HEK293 (cell line): ENCODE results near the gene GUCA1A.

ENCODE experiments used
- CTCF ChIA-PET: fragments of 350-600 bp; formaldehyde crosslinking; extraction: SDS; loops from one replicate; lab custom pipeline; 2021; ENCODE audit warnings: antibody characterized with exemption; lab: Yijun Ruan, JAX
- POLR2A ChIA-PET: fragments of 300-600 bp; formaldehyde crosslinking; extraction: SDS; loops from one replicate; lab custom pipeline; 2020; ENCODE audit warnings: antibody characterized with exemption, inconsistent platforms; lab: Yijun Ruan, JAX
- H3K27ac ChIP-seq: fragments of 200-500 bp; sonication (Bioruptor generic); 2 replicates; pipeline ENCODE4 v1.5.1; 2014; ENCODE audit warnings: low read depth, low read length, control low read depth, inconsistent platforms; ENCODE audit errors: extremely low read depth
- H3K36me3 ChIP-seq, 2 experiments: fragments of 200-500 bp in 1 of 2; sonication (Bioruptor generic) in 1 of 2; 1 replicate in 1 of 2; 2 replicates in 1 of 2; pipeline ENCODE4 v1.5.1; 2014 to 2017; ENCODE audit warnings: inconsistent platforms in 2 of 2, low read length in 2 of 2; ENCODE audit not compliant: control insufficient read depth in 2 of 2, insufficient read depth in 1 of 2
- H3K4me1 ChIP-seq: fragments of 200-500 bp; sonication (Bioruptor generic); 2 replicates; pipeline ENCODE4 v1.5.1; 2014; ENCODE audit warnings: mild to moderate bottlenecking, low read length, inconsistent platforms; ENCODE audit not compliant: control insufficient read depth, insufficient read depth
- H3K4me3 ChIP-seq: 2 replicates; pipeline ENCODE4 v1.5.1; 2011; ENCODE audit warnings: low read depth, mild to moderate bottlenecking, control low read depth, low read length, moderate library complexity
- H3K9me3 ChIP-seq: fragments of 200-500 bp; sonication (Bioruptor generic); 2 replicates; pipeline ENCODE4 v1.5.1; 2014; ENCODE audit warnings: low read depth, low read length, inconsistent platforms; ENCODE audit not compliant: control insufficient read depth, insufficient read depth
- CTCF ChIP-seq: fragments of 450-650 bp; formaldehyde crosslinking; IDR thresholded peaks from 2 replicates; pipeline ENCODE4 v1.5.1; 2016; ENCODE audit warnings: missing biosample characterization, missing genetic modification characterization
- PRDM10 ChIP-seq: fragments of 450-650 bp; formaldehyde crosslinking; IDR thresholded peaks from 2 replicates; pipeline ENCODE4 v1.5.1; 2016; ENCODE audit warnings: missing biosample characterization, missing genetic modification characterization
- RBAK ChIP-seq: fragments of 450-650 bp; formaldehyde crosslinking; IDR thresholded peaks from 2 replicates; pipeline ENCODE4 v1.5.1; 2016; ENCODE audit warnings: missing biosample characterization, missing genetic modification characterization
- SP7 ChIP-seq: fragments of 450-650 bp; formaldehyde crosslinking; IDR thresholded peaks from 2 replicates; pipeline ENCODE4 v1.5.1; 2016; ENCODE audit warnings: missing biosample characterization, missing genetic modification characterization
- YY1 ChIP-seq: fragments of 450-650 bp; formaldehyde crosslinking; IDR thresholded peaks from 2 replicates; pipeline ENCODE4 v1.5.1; 2018; ENCODE audit warnings: missing biosample characterization, missing genetic modification characterization
- ZBTB21 ChIP-seq: fragments of 450-650 bp; formaldehyde crosslinking; IDR thresholded peaks from 2 replicates; pipeline ENCODE4 v1.5.1; 2017; ENCODE audit warnings: missing biosample characterization, missing genetic modification characterization
- ZBTB26 ChIP-seq: fragments of 450-650 bp; formaldehyde crosslinking; optimal IDR thresholded peaks from 2 replicates; pipeline ENCODE3; 2016; ENCODE audit warnings: missing biosample characterization, mild to moderate bottlenecking, missing genetic modification characterization
- ZNF174 ChIP-seq: fragments of 450-650 bp; formaldehyde crosslinking; IDR thresholded peaks from 2 replicates; pipeline ENCODE4 v1.5.0; 2017; ENCODE audit warnings: missing biosample characterization, mild to moderate bottlenecking, missing genetic modification characterization
- ZNF302 ChIP-seq: fragments of 450-650 bp; formaldehyde crosslinking; IDR thresholded peaks from 2 replicates; pipeline ENCODE4 v1.5.1; 2016; ENCODE audit warnings: missing biosample characterization, missing genetic modification characterization, low read depth
- ZNF341 ChIP-seq: fragments of 450-650 bp; formaldehyde crosslinking; IDR thresholded peaks from 2 replicates; pipeline ENCODE4; 2016; ENCODE audit warnings: low read depth, missing biosample characterization, missing genetic modification characterization
- ZNF501 ChIP-seq: fragments of 450-650 bp; formaldehyde crosslinking; IDR thresholded peaks from 2 replicates; pipeline ENCODE4 v1.5.1; 2016; ENCODE audit warnings: missing biosample characterization, missing genetic modification characterization
- ZNF549 ChIP-seq: fragments of 450-650 bp; IDR thresholded peaks from 2 replicates; pipeline ENCODE4 v1.5.1; 2018; ENCODE audit warnings: missing biosample characterization, missing genetic modification characterization, mild to moderate bottlenecking, inconsistent platforms, moderate library complexity
- ZNF76 ChIP-seq: fragments of 450-650 bp; formaldehyde crosslinking; IDR thresholded peaks from 2 replicates; pipeline ENCODE4; 2016; ENCODE audit warnings: low read depth, missing biosample characterization, missing genetic modification characterization, borderline replicate concordance
- TF ChIP-seq, protein P1 (sequence below): fragments of 450-650 bp; formaldehyde crosslinking; IDR thresholded peaks from 2 replicates; pipeline ENCODE4 v1.5.1; 2016; ENCODE audit warnings: missing biosample characterization, missing genetic modification characterization, low read depth

The GUCA1A gene

GRCh38 chr6:42220807-42221206 lies 47.6 kb downstream of the GUCA1A start:
- no peak overlapping the region for H3K4me3 ChIP-seq
- POLR2A ChIA-PET = no interaction called here
- CTCF ChIA-PET = interaction anchor here (0.6 kb wide), 2 partner anchors 316 to 337 kb away, joined by 3 to 4 read pairs; no protein-coding TSS in a partner anchor

DNA sequence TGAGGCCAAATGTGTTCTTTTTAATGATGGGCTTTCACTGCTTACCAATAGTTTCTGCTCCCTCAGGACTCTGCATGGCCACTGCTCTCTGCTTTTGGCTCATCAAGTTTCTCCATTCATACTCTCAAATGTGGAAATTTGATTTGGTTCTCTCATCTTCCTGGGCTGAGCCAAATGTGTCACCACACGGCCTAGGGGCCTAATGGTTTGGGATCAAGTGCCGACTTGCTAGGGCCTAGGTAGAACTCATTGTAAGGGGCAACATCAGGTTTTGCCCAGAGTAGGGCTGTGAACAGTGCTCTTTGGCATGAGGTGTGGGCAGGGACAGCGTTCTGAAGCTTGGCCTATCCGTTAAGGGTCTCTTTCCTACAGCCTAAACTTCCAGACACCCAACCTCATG lies 48.4 kb downstream of the GUCA1A start:
- CTCF ChIA-PET = interaction anchor here (1.2 kb wide), 1 partner anchor 9 kb away, joined by 6 read pairs; no protein-coding TSS in a partner anchor
- Histone ChIP-seq H3K36me3 (no peaks in the 10 kb centered on the region; a peak in 1 of 3 replicates), H3K9me3 (no peaks in the 10 kb centered on the region), H3K27ac (no peak overlapping the region), H3K4me1 (peaks cover 12% of the 10 kb centered on the region), H3K4me3 (no peak overlapping the region)
- TF ChIP-seq CTCF (tag by site-specific recombination) = no peak
- TF ChIP-seq SP7 = no peak
- TF ChIP-seq ZNF174 = no peak
- TF ChIP-seq PRDM10 = no peak
- TF ChIP-seq ZNF76 (tag by site-specific recombination) = no peak
- TF ChIP-seq, protein P1, sequence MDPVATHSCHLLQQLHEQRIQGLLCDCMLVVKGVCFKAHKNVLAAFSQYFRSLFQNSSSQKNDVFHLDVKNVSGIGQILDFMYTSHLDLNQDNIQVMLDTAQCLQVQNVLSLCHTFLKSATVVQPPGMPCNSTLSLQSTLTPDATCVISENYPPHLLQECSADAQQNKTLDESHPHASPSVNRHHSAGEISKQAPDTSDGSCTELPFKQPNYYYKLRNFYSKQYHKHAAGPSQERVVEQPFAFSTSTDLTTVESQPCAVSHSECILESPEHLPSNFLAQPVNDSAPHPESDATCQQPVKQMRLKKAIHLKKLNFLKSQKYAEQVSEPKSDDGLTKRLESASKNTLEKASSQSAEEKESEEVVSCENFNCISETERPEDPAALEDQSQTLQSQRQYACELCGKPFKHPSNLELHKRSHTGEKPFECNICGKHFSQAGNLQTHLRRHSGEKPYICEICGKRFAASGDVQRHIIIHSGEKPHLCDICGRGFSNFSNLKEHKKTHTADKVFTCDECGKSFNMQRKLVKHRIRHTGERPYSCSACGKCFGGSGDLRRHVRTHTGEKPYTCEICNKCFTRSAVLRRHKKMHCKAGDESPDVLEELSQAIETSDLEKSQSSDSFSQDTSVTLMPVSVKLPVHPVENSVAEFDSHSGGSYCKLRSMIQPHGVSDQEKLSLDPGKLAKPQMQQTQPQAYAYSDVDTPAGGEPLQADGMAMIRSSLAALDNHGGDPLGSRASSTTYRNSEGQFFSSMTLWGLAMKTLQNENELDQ (tag by site-specific recombination) = no peak
- TF ChIP-seq ZNF302 (tag by site-specific recombination) = no peak
- TF ChIP-seq ZNF549 = no peak
- no peak for TF ChIP-seq ZBTB26 (tag by site-specific recombination)
- TF ChIP-seq ZBTB21 (tag by site-specific recombination) = no peak
- no peak for TF ChIP-seq YY1 (tag by site-specific recombination)
- no peak for TF ChIP-seq ZNF501 (tag by site-specific recombination)
- POLR2A ChIA-PET = no interaction called here

More at GRCh38 chr6:42220807-42221206, 47.6 kb downstream of the GUCA1A start:
- Histone ChIP-seq H3K36me3 (no peaks in the 10 kb centered on the region; a peak in 1 of 3 replicates), H3K27ac (no peak overlapping the region), H3K4me1 (peaks cover 6% of the 10 kb centered on the region; the same call in 1 of the 2 replicates), H3K9me3 (no peaks in the 10 kb centered on the region)
- peak; percentile 58 for TF ChIP-seq ZNF341 (tag by site-specific recombination)
- no peak for TF ChIP-seq RBAK
